Stimulated activated CD4-positive, alpha-beta T cell treated with anti-CD3 and anti-CD28 coated beads, Interleukin-4, amount 100 ng/mL, for 48 hours (primary cell): Measurements from ENCODE around the gene OAS1.

Experiments used
- DNase-seq, 2 donors: peaks; one replicate each; pipeline ENCODE4 v3.0.0-alpha.2; 2020; ENCODE audit warnings: low read depth in 2 of 2

The OAS1 gene

DNA sequence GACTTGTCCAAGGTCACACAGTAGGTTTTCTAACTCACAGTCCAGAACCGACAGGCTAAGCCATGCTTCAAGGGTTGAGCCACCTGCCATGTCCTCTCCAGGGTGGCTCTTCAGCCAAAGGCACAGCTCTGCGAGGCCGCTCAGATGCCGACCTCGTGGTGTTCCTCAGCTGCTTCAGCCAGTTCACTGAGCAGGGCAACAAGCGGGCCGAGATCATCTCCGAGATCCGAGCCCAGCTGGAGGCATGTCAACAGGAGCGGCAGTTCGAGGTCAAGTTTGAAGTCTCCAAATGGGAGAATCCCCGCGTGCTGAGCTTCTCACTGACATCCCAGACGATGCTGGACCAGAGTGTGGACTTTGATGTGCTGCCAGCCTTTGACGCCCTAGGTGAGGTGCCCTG, 58.9 kb downstream of the OAS1 start:
- DNase-seq: no peak

DNA sequence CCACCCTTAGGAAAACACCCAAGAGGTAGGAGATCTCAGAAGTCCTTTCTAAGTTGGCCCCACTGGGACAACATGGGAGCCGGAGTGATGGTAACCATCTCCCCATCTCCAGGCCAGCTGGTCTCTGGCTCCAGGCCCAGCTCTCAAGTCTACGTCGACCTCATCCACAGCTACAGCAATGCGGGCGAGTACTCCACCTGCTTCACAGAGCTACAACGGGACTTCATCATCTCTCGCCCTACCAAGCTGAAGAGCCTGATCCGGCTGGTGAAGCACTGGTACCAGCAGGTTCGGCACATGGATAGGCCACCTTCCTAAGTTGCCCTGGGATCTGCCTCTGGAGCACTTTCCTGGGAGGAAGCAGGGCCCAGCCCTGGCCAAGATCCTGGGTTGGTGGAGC, 60.5 kb downstream of the OAS1 start:
- no peak for DNase-seq

DNA sequence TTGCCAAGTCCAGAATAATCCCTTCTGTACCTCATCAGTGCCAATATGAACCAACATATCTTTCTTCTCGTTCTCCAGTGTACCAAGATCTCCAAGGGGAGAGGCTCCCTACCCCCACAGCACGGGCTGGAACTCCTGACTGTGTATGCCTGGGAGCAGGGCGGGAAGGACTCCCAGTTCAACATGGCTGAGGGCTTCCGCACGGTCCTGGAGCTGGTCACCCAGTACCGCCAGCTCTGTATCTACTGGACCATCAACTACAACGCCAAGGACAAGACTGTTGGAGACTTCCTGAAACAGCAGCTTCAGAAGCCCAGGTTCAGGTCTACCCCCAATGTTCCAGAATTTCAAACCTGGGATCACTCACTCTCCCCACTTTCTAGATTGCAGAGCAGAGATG, 61.1 kb downstream of the OAS1 start:
- no peak for DNase-seq
